DOHH2 (cell line): ENCODE data around the gene HACL1.

ENCODE experiments used
- H3F3A ChIP-seq: fragments of 200-600 bp; sonication (generic), shearing (Covaris generic); 2 replicates; pipeline ENCODE4 v1.6.0; 2016; ENCODE audit warnings: antibody characterized with exemption, mild to moderate bottlenecking; ENCODE audit not compliant: control insufficient read depth, insufficient read depth
- H3K27ac ChIP-seq: fragments of 200-600 bp; sonication (generic); 2 replicates; pipeline ENCODE4 v1.5.1; 2014; ENCODE audit warnings: low read depth, mild to moderate bottlenecking, low read length, moderate library complexity
- H3K27me3 ChIP-seq: fragments of 200-600 bp; sonication (generic); 2 replicates; pipeline ENCODE4 v1.6.1; 2014; ENCODE audit warnings: mild to moderate bottlenecking, low read length, mixed read lengths; ENCODE audit not compliant: control insufficient read depth
- H3K36me3 ChIP-seq: fragments of 200-600 bp; sonication (generic); 2 replicates; pipeline ENCODE4 v1.6.1; 2014; ENCODE audit warnings: mild to moderate bottlenecking, low read length, moderate library complexity, mixed read lengths; ENCODE audit not compliant: control insufficient read depth
- H3K4me1 ChIP-seq: fragments of 200-600 bp; sonication (generic); 2 replicates; pipeline ENCODE4 v1.6.1; 2014; ENCODE audit warnings: mild to moderate bottlenecking, low read length, mixed read lengths; ENCODE audit not compliant: control insufficient read depth
- H3K4me2 ChIP-seq: fragments of 200-600 bp; sonication (generic); 2 replicates; pipeline ENCODE4 v1.6.0; 2014; ENCODE audit warnings: mild to moderate bottlenecking, low read length, moderate library complexity
- H3K4me3 ChIP-seq: fragments of 200-600 bp; sonication (generic); 2 replicates; pipeline ENCODE4 v1.5.1; 2014; ENCODE audit warnings: mild to moderate bottlenecking, low read length, mixed read lengths
- H3K79me2 ChIP-seq: fragments of 200-600 bp; sonication (generic); 2 replicates; pipeline ENCODE4 v1.6.1; 2014; ENCODE audit warnings: mild to moderate bottlenecking, low read length, mixed read lengths; ENCODE audit not compliant: control insufficient read depth
- H3K9me2 ChIP-seq: fragments of 200-600 bp; sonication (generic); replicated peaks from 2 replicates; pipeline ENCODE4 v1.6.1; 2014; ENCODE audit warnings: mild to moderate bottlenecking, low read length, mixed read lengths; ENCODE audit not compliant: control insufficient read depth
- H3K9me3 ChIP-seq: fragments of 200-600 bp; sonication (generic); 2 replicates; pipeline ENCODE4 v1.6.1; 2014; ENCODE audit warnings: antibody characterized with exemption, low read length, mixed read lengths; ENCODE audit not compliant: control insufficient read depth, insufficient read depth
- H4K20me1 ChIP-seq: fragments of 200-600 bp; sonication (generic); 2 replicates; pipeline ENCODE4 v1.6.0; 2014; ENCODE audit warnings: low read depth, mild to moderate bottlenecking, antibody characterized with exemption, low read length, moderate library complexity; ENCODE audit not compliant: control insufficient read depth, insufficient read depth
- EZH2phosphoT487 ChIP-seq: fragments of 200-600 bp; sonication (generic); IDR thresholded peaks from 2 replicates; pipeline ENCODE4 v1.6.1; 2017; ENCODE audit warnings: borderline replicate concordance, mild to moderate bottlenecking, antibody characterized with exemption, low read length, moderate library complexity, mixed read lengths
- TF ChIP-seq, protein P1 (sequence below): fragments of 200-600 bp; sonication (generic); IDR thresholded peaks from one replicate; pipeline ENCODE4 v1.5.1; 2014; ENCODE audit warnings: antibody characterized with exemption, mild to moderate bottlenecking, low read depth, low read length; ENCODE audit not compliant: poor library complexity, severe bottlenecking

HACL1 gene

DNA sequence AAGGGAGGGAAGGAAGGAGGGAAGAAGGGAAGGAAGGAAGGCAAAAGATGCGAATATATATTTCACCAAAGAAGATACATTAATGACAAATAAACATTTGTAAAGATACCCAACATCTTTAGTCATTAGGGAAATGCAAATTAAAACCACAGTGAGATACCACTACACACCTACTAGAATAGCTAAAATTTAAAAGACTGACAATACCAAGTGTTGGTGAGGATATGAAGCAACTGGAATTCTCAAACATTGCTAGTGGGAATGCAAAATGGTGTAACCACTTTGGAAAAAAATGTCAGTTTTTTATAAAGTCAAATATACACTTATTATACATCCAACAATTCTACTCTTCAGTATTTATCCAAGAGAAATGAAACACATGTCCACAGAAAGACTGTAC, 75.6 kb downstream of the HACL1 start:
- Histone ChIP-seq H4K20me1 (no peaks in the 10 kb centered on the region), H3K36me3 (no peaks in the 10 kb centered on the region), H3K79me2 (no peaks in the 10 kb centered on the region), H3K9me2 (no peaks in the 10 kb centered on the region), H3F3A (no peaks in the 10 kb centered on the region), H3K9me3 (no peaks in the 10 kb centered on the region), H3K27ac (no peak overlapping the region), H3K27me3 (peaks cover 12% of the 10 kb centered on the region), H3K4me3 (no peak overlapping the region), H3K4me2 (no peak overlapping the region), H3K4me1 (no peaks in the 10 kb centered on the region)
- TF ChIP-seq EZH2phosphoT487 = no peak
- TF ChIP-seq, protein P1, sequence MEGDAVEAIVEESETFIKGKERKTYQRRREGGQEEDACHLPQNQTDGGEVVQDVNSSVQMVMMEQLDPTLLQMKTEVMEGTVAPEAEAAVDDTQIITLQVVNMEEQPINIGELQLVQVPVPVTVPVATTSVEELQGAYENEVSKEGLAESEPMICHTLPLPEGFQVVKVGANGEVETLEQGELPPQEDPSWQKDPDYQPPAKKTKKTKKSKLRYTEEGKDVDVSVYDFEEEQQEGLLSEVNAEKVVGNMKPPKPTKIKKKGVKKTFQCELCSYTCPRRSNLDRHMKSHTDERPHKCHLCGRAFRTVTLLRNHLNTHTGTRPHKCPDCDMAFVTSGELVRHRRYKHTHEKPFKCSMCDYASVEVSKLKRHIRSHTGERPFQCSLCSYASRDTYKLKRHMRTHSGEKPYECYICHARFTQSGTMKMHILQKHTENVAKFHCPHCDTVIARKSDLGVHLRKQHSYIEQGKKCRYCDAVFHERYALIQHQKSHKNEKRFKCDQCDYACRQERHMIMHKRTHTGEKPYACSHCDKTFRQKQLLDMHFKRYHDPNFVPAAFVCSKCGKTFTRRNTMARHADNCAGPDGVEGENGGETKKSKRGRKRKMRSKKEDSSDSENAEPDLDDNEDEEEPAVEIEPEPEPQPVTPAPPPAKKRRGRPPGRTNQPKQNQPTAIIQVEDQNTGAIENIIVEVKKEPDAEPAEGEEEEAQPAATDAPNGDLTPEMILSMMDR = no peak

GRCh38 chr3:15523660-15524417, 77.5 kb downstream of the HACL1 start:
- TF ChIP-seq EZH2phosphoT487 = no peak
- TF ChIP-seq, protein P1 = no peak
- H3K9me3 ChIP-seq = no peaks in the 10 kb centered on the region
- no peaks in the 10 kb centered on the region for H4K20me1 ChIP-seq
- no peaks in the 10 kb centered on the region for H3K36me3 ChIP-seq
- H3K4me1 ChIP-seq = no peaks in the 10 kb centered on the region
- no peak overlapping the region for H3K27ac ChIP-seq
- no peaks in the 10 kb centered on the region for H3K79me2 ChIP-seq
- H3K4me3 ChIP-seq = no peak overlapping the region
- no peaks in the 10 kb centered on the region for H3F3A ChIP-seq
- no peak overlapping the region for H3K4me2 ChIP-seq
- peaks cover 16% of the 10 kb centered on the region for H3K27me3 ChIP-seq
- no peaks in the 10 kb centered on the region for H3K9me2 ChIP-seq

DNA sequence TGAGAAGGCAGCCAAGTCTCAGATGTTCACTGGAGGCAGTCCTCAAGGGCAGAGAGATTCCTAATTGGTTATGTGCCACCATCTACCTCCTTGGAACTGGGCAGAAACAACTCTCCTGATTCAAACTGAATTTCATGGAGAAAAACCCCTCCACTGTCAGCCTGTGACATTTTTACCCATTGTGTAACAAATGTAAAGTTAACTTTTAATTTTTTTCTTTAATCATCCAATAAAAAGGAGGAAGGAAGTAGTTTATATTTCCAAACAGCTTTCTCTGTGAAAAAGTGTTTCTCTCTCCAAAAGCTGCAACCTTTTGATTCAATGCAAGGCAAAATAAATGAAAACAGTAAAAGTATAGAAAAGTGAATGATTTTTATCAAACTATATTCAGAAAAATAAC, 79.4 kb downstream of the HACL1 start:
- Histone ChIP-seq H3K9me3 (no peaks in the 10 kb centered on the region), H3K36me3 (no peaks in the 10 kb centered on the region), H3K9me2 (no peaks in the 10 kb centered on the region), H3K4me1 (peaks cover 6% of the 10 kb centered on the region), H3K4me3 (no peak overlapping the region), H3K27ac (no peak overlapping the region), H3F3A (no peaks in the 10 kb centered on the region), H3K4me2 (no peak overlapping the region), H4K20me1 (no peaks in the 10 kb centered on the region), H3K79me2 (no peaks in the 10 kb centered on the region), H3K27me3 (peaks cover 16% of the 10 kb centered on the region)
- TF ChIP-seq EZH2phosphoT487 = no peak
- TF ChIP-seq, protein P1 = no peak
